Stimulated activated CD8-positive, alpha-beta memory T cell treated with anti-CD3 and anti-CD28 coated beads, Interleukin-12 subunit alpha, Interleukin-12 subunit beta, amount 100 ng/mL, for 24 hours (primary cell): Measurements from ENCODE around the gene UNK.
"Not testable (repeated sequence)": the region's sequence is repeated elsewhere in the genome, so short reads cannot be mapped to it uniquely, and the experiment has no call there.

Experiments
- DNase-seq: peaks from one replicate; pipeline ENCODE4 v3.0.0-alpha.2; 2020; ENCODE audit errors: extremely low read depth

Gene UNK

DNA sequence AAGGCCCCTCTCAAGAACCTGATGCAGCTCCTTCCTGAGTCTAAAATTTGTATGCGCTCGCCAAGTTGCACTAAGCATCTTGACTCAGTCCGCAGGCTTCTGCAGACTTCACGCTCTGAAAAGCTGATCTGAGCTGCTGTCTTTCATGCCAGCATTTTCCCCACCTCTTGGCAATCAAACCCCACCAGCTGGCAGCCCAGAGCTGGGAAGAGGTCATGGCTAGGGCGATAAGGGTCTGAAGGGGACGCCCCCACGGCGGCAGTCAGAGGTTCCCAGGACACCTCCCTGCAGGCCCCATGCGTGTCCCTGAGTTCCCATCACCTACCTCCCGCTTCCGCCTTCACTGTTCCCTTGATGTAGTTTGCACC lies 64.7 kb downstream of the UNK start:
- DNase-seq: no peak

DNA sequence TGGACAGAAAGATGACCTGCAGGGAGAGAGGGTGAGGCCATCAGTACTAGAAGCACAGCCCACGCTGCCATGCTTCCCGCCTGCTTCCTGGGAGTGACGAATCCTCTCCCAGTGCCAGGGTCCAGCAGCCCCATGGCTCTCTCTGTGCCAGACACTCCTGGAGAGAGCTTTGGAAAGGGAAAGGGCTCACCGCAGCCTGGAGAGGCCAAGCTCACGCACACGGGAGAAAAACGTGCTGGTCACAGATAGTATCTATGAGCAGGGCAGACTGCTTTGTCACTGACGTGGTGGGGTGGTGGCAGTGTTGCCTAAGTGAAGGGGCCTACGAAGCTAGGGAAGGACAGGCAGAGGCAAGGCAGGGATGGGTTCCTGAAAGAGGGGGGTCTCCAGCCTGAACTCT lies 65.1 kb downstream of the UNK start:
- no peak for DNase-seq

- no peak for DNase-seq
Observed at GRCh38 chr17:75850928-75851692, 66.5 kb downstream of the UNK start.

- not testable (repeated sequence) for DNase-seq
Observed at GRCh38 chr17:75851693-75851991, 67.0 kb downstream of the UNK start.

- no peak for DNase-seq
Observed at GRCh38 chr17:75853433-75853832, 68.8 kb downstream of the UNK start.

- no peak for DNase-seq
Observed at GRCh38 chr17:75854101-75854748, 69.6 kb downstream of the UNK start.

GRCh38 chr17:75854881-75855309 lies 70.3 kb downstream of the UNK start:
- no peak for DNase-seq

DNA sequence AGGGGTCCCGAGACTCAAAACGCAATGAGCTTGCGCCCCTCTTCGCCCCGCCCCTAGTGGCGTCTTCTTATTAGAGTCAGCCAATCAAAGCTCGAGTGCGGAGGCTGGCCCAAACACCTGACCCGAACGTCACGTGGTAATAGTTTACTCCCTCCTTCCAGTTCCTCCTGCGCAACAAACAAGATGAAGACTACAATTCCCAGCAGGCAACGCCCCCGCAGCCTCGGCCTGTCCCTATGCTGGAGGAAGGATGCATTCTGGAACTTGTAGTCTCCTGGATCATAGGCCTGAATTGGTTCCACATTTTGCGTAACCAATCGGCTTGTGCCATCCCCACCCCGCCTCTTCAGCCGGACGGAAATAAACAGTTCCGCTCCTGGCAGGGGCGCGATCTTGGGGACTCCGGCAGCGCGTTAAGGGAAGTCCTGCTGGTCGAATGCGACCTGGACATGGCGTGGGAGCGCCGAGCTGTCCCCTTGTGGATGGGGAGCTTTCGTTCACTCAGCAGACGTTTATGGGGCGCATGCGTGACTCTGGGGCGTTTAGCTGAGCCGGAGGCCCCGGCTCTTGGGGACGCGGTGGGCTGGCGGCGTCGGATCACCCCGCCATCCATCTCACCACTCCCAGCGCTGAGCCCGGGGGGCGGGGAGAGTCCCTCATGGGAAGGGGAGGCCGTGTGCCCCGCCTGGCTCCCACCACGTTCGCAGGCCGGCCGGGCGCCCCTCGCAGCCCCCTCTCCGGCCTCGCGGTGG lies 70.9 kb downstream of the UNK start, which contains the start of gene WBP2:
TSS of gene WBP2 (minus strand) at position 26 of the 752 bp plus-strand sequence. CDS start 38 bp downstream, outside the sequence.
- DNase-seq: peak; percentile 95

GRCh38 chr17:75856062-75856756 lies 71.6 kb downstream of the UNK start:
- no peak for DNase-seq

- not testable (repeated sequence) for DNase-seq
Observed at GRCh38 chr17:75859358-75859757, 74.8 kb downstream of the UNK start.

DNA sequence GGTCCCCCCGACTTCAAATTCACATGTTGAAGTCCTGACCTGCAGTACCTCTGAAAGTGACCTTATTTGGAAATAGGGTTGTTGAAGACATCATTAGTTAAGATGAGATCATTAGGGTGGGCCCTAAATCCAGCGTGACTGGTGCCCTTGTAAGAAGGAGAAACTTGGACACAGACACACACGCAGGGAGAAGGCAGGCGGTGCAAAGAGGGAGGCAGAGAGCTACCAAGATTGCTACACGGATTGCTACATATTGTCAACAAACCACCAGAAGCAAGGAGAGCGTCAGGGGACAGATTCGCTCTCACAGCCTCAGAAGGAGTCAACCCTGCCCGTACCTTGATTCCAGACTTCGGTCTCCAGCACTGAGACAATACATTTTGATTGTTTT lies 77.3 kb downstream of the UNK start:
- no peak for DNase-seq

GRCh38 chr17:75864448-75864871 lies 79.9 kb downstream of the UNK start:
- DNase-seq: no peak

GRCh38 chr17:75864887-75865286 lies 80.3 kb downstream of the UNK start:
- not testable (repeated sequence) for DNase-seq

DNA sequence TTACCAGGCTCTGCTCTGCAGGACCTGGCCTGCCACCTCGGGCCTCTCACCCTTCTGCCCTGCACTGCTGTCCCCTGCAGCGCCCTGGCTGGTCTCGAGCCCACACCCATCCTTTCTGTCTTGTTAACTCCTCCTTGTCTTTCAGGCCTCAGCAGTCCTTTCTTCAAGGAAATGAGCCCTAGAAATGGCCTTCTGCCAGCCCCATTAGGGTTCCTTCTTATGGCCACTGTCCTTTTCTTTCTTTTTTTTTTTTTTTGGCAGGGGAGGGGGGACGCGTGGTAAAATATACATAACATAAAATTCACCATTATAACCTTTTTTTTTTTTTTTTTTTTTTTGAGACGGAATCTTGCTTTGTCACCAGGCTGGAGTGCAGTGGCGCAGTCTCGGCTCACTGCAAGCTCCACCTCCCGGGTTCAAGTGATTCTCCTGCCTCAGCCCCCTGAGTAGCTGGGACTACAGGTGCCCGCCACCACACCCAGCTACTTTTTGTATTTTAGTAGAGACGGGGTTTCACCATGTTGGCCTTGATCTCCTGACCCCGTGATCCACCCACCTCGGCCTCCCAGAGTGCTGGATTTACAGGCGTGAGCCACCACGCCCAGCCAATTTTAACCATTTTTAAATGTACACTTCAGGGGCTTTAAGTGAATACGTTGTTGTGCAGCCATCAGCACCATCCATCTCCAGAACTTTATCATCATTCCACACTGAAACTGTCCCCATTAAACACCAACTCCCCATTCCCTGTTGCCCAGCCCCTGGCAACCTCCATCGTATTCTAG lies 81.0 kb downstream of the UNK start:
- not testable (repeated sequence) for DNase-seq

DNA sequence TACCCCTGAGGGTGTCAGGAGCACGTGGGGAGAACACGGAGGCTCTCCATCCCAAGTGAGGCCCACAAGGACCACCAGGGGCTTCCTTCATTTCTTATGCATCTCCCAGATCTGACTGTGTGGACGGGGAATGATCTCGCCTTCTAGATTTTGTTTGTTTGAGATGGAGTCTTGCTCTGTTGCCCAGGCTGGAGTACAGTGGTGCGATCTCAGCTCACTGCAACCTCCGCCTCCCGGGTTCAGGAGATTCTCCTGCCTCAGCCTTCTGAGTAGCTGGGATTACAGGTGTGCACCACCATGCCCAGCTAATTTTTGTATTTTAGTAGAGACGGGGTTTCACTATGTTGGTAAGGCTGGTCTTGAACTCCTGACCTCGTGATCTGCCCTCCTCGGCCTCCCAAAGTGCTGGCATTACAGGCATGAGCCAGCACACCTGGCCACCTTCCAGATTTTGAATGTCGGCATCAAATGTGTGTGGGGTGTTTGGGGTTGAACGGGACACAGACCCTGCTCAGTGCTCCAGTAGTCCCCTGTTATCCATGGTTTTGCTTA lies 84.2 kb downstream of the UNK start:
- DNase-seq: not testable (repeated sequence)

DNA sequence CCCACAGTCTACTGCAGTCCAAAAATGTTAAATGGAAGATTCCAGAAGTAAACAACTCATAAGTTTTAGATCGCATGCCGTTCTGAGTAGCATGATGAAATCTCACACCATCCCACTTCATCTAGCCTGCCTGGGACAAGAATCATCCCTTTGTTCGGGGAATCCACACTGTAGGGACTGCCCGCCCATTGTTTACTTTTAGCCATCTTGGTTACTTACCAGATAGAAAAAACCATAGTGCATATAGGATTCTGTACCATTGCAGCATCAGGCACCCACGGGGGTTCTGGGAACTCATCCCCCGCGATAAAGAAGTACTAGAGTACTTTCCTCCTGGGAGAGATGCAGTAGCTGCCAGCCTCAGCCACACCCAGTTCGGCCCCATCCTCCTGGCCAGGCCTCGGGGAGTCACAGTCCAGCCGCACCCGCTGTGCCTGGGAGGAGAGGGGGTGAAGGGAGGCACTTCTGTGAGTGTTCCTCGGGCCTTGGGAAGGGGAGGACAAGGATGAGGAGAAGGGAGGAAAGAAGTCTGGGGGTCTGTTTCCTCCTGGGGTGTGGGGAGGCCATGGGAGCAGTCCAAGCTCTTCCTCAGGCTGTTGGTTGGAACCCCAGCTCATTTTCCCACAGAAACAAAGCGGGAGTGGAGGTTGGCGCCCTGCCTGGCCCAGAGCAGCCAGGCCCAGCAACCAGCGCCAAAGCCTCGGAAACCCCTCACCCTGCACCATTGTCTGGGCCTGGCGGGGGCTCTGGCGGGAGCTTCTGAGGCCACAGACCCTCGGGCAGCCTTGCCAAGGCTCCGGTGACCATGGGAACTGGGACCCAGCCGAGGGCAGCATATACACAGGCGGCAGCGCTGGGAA lies 84.9 kb downstream of the UNK start:
- DNase-seq: no peak

GRCh38 chr17:75870228-75870627 lies 85.6 kb downstream of the UNK start:
- DNase-seq: not testable (repeated sequence)

DNA sequence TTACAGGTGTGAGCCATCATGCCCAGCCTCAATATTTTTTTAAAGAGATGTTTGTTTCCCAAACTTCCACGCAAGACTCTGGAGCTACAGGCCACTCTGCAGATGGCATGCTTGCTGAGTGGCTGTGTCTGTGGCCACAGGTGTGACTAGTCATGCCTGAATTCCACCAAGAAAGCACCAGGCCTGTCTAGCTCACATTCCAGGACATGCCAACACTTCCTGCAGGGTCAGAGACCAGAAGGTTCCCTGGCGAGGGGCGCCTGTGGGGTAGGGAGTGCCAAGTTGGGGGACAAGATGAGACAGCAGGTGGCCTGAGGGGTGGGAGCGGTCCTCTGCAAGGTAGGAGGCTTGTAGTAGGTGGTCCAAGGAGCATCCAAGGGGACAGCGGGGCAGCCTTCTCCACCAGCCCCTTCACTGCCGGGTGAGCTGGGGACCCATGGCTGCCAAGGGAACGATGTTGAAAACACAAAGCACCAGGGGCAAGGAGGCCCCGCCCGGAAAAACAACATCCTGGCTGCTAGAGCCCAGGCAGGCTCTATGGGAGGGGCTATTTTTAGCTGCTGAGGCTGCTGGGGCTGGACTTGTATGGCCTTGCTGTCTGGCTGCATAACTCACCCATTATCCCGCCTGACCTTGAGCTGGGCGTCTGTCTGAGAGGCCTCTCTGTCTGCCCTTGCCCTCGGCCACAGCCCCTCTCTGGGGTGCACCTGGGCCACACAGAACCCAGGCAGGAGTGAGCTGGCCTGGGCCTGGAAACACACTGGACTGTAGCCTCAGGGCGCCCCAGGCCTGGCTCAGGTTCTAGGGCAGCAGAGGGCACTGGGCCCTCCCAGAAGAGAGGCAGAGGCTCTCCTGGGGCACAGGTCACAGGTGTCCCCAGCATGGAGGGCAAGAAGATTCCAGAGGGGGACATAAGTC lies 88.1 kb downstream of the UNK start:
- no peak for DNase-seq
